CD14-positive monocyte (primary cell): Measurements from ENCODE around the gene FAM168A. TPM values are rescaled to one million over a fixed set of nuclear protein-coding genes. Genes with fewer than 3 reads are reported as not detected.

Experiments
- DNase-seq, 3 donors: peaks; one replicate each; pipeline ENCODE4 v3.0.0-alpha.2; 2011 to 2022
- H2AFZ ChIP-seq: 2 replicates; pipeline ENCODE4 v1.6.0; 2012; ENCODE audit warnings: mild to moderate bottlenecking, low read depth, low read length, inconsistent platforms; ENCODE audit not compliant: insufficient read depth, poor library complexity, severe bottlenecking
- H3K27ac ChIP-seq, 2 donors: 1 replicate in 1 of 2; 2 replicates in 1 of 2; pipeline ENCODE4 v1.5.1; 2012 to 2013; ENCODE audit warnings: low read length in 2 of 2, control low read depth in 1 of 2, inconsistent platforms in 1 of 2, low read depth in 1 of 2, mild to moderate bottlenecking in 1 of 2
- H3K27me3 ChIP-seq, 2 donors: one replicate each; pipeline versions ENCODE4 v1.6.0 to v1.6.1; 2011 to 2013; ENCODE audit warnings: low read length in 2 of 2; ENCODE audit not compliant: control insufficient read depth in 2 of 2, insufficient read depth in 2 of 2
- H3K36me3 ChIP-seq, 2 donors: replicated peaks in 1 of 2; 1 replicate in 1 of 2; 2 replicates in 1 of 2; pipeline versions ENCODE4 v1.5.1 to v1.6.1; 2012 to 2013; ENCODE audit warnings: low read length in 2 of 2, control low read depth in 1 of 2, inconsistent platforms in 1 of 2, mild to moderate bottlenecking in 1 of 2; ENCODE audit not compliant: insufficient read depth in 2 of 2, control insufficient read depth in 1 of 2
- H3K4me1 ChIP-seq, 2 donors: 1 replicate in 1 of 2; 2 replicates in 1 of 2; pipeline versions ENCODE4 v1.5.1 to v1.6.1; 2012 to 2013; ENCODE audit warnings: low read length in 2 of 2, control low read depth in 1 of 2, inconsistent platforms in 1 of 2, mild to moderate bottlenecking in 1 of 2, moderate library complexity in 1 of 2; ENCODE audit not compliant: insufficient read depth in 2 of 2, control insufficient read depth in 1 of 2
- H3K4me2 ChIP-seq: replicated peaks from 2 replicates; pipeline ENCODE3; 2012; ENCODE audit warnings: low read length, moderate library complexity, mild to moderate bottlenecking; ENCODE audit not compliant: poor library complexity, severe bottlenecking; ENCODE audit errors: extremely low read depth
- H3K4me3 ChIP-seq, 3 experiments: fragments of 200-600 bp in 1 of 3; sonication (generic) in 1 of 3; replicated peaks in 1 of 3; 1 replicate in 2 of 3; 2 replicates in 1 of 3; pipeline ENCODE4 v1.5.1; 2011 to 2013; ENCODE audit warnings: low read length in 3 of 3, mild to moderate bottlenecking in 3 of 3, control low read depth in 2 of 3, low read depth in 2 of 3, inconsistent platforms in 1 of 3, moderate library complexity in 1 of 3
- H3K79me2 ChIP-seq: 2 replicates; pipeline ENCODE4 v1.6.0; 2012; ENCODE audit warnings: mild to moderate bottlenecking, control low read depth, inconsistent platforms, low read length, moderate library complexity; ENCODE audit not compliant: insufficient read depth
- H3K9ac ChIP-seq: 2 replicates; pipeline ENCODE4 v1.6.0; 2017; ENCODE audit warnings: low read length, mild to moderate bottlenecking; ENCODE audit not compliant: insufficient read depth, poor library complexity, severe bottlenecking
- H3K9me3 ChIP-seq, 2 donors: replicated peaks in 1 of 2; 1 replicate in 1 of 2; 2 replicates in 1 of 2; pipeline versions ENCODE4 v1.5.1 to v1.6.1; 2012 to 2013; ENCODE audit warnings: low read length in 2 of 2, control low read depth in 1 of 2; ENCODE audit not compliant: control insufficient read depth in 1 of 2, insufficient read depth in 1 of 2
- H4K20me1 ChIP-seq: 2 replicates; pipeline ENCODE4 v1.6.0; 2012; ENCODE audit warnings: mild to moderate bottlenecking, low read length, control low read depth, moderate library complexity; ENCODE audit not compliant: insufficient read depth
- H3K27ac Mint-ChIP-seq, 7 donors: one replicate each; pipeline ENCODE4 v1.8.0; 2020; ENCODE audit warnings: mild to moderate bottlenecking in 7 of 7, mixed read lengths in 7 of 7, moderate library complexity in 6 of 7, inconsistent platforms in 2 of 7
- H3K27me3 Mint-ChIP-seq, 3 donors: one replicate each; pipeline ENCODE4 v1.8.0; 2021 to 2022; ENCODE audit warnings: low read depth in 3 of 3, mild to moderate bottlenecking in 3 of 3, mixed read lengths in 3 of 3, moderate library complexity in 3 of 3, inconsistent platforms in 1 of 3
- H3K36me3 Mint-ChIP-seq, 2 donors: one replicate each; pipeline ENCODE4 v1.8.0; 2020; ENCODE audit warnings: mixed read lengths in 2 of 2, inconsistent platforms in 1 of 2, mild to moderate bottlenecking in 1 of 2
- H3K4me1 Mint-ChIP-seq: one replicate; pipeline ENCODE4 v1.8.0; 2020; ENCODE audit warnings: mild to moderate bottlenecking, mixed read lengths
- H3K4me3 Mint-ChIP-seq, 2 donors: one replicate each; pipeline ENCODE4 v1.8.0; 2020; ENCODE audit warnings: mild to moderate bottlenecking in 2 of 2, mixed read lengths in 2 of 2, moderate library complexity in 1 of 2
- H3K9me3 Mint-ChIP-seq, 7 donors: one replicate each; pipeline ENCODE4 v1.8.0; 2020 to 2022; ENCODE audit warnings: mixed read lengths in 7 of 7, mild to moderate bottlenecking in 6 of 7, moderate library complexity in 6 of 7, inconsistent platforms in 2 of 7
- CTCF ChIP-seq: fragments of 200-600 bp; IDR thresholded peaks from one replicate; pipeline ENCODE4 v1.8.0; 2022; ENCODE audit warnings: antibody characterized with exemption, mild to moderate bottlenecking
- WGBS: methylation state at CpG from one replicate; pipeline ENCODE4 v1.1.5; 2013; ENCODE audit warnings: missing lambda C conversion rate; ENCODE audit not compliant: insufficient coverage; 5-methylcytosine and 5-hydroxymethylcytosine counted together
- intact Hi-C, 2 donors: fragments of 100-400 bp; cut with micrococcal nuclease; formaldehyde crosslinking; loops; one replicate each; pipeline versions ENCODE4 v1.15.0 to v1.15.1; 2023
- polyA plus RNA-seq, 3 donors: library from polyadenylated mRNA; depleted of rRNA in 1 of 3; unstranded in 2 of 3; stranded (reverse) in 1 of 3; fragments of 300-500 nt in 2 of 3; fragments of >200 nt in 1 of 3; fragmentation: Illumina TruSeq in 2 of 3; gene quantifications; 1 replicate in 2 of 3; 2 replicates in 1 of 3; pipeline ENCODE4 v1.2.3, GENCODE V29; 2012 to 2021

Gene FAM168A
- polyA plus RNA-seq, 3 donors = 1.4 to 13.3 (median 2.1) TPM

GRCh38 chr11:73637012-73637411 is 39.1 kb upstream of the FAM168A start:
- Histone ChIP-seq H4K20me1 (no peaks in the 10 kb centered on the region), H3K9me3 (peaks cover 0 to 4% of the 10 kb centered on the region in 2 donors), H3K27me3 (no peaks in the 10 kb centered on the region), H2AFZ (peak overlapping the region; percentile 17), H3K4me3 (no peak overlapping the region), H3K36me3 (no peaks in the 10 kb centered on the region), H3K4me1 (no peaks in the 10 kb centered on the region), H3K9ac (no peak overlapping the region), H3K4me2 (no peak overlapping the region), H3K27ac (no peak overlapping the region), H3K79me2 (no peaks in the 10 kb centered on the region)
- H3K36me3 Mint-ChIP-seq = no peaks in the 10 kb centered on the region
- WGBS = no CpG with 5 or more reads among the region's 1 CpG
- no peak overlapping the region for H3K4me3 Mint-ChIP-seq
- intact Hi-C loops = no loop called here
- no peak for TF ChIP-seq CTCF
- no peak for DNase-seq
- peaks cover 0 to 8% (median 3%) of the 10 kb centered on the region in 7 donors for H3K9me3 Mint-ChIP-seq
- H3K4me1 Mint-ChIP-seq = peaks cover 12% of the 10 kb centered on the region
- H3K27me3 Mint-ChIP-seq = peaks cover 1 to 6% (median 5%) of the 10 kb centered on the region in 3 donors
- H3K27ac Mint-ChIP-seq = no peak overlapping the region

DNA sequence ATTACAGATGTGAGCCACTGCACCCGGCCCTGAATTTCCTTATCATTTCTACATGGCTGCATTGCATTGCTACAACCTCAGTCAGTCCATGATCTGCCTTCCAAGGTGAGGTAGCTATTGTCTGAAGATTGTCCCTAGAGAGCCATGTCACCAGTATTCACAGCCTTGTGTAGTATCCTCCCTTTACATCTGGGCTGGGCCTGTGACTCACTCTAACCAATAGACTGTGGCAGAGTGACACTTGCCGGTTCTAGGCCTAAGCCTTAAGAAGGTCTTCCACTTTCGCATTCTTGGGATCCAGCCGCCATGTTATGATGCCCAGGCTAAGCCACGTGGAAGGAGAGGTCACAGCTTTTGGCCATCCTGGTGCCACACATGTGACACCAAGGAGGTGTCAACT is 38.3 kb upstream of the FAM168A start:
- 100% methylated on average over 4 of the region's 5 CpGs for WGBS
- Histone ChIP-seq H3K36me3 (no peaks in the 10 kb centered on the region), H3K4me3 (no peak overlapping the region), H2AFZ (no peak overlapping the region), H3K79me2 (no peaks in the 10 kb centered on the region), H3K27ac (no peak overlapping the region), H3K4me1 (no peaks in the 10 kb centered on the region), H3K9ac (no peak overlapping the region), H4K20me1 (no peaks in the 10 kb centered on the region), H3K4me2 (no peak overlapping the region), H3K27me3 (no peaks in the 10 kb centered on the region), H3K9me3 (peaks cover 0 to 4% of the 10 kb centered on the region in 2 donors)
- no peak for DNase-seq
- no peak for TF ChIP-seq CTCF
- Mint-ChIP-seq H3K4me1 (peaks cover 12% of the 10 kb centered on the region), H3K36me3 (no peaks in the 10 kb centered on the region), H3K4me3 (no peak overlapping the region), H3K9me3 (peaks cover 0 to 8% (median 4%) of the 10 kb centered on the region in 7 donors), H3K27ac (no peak overlapping the region), H3K27me3 (peaks cover 1 to 6% (median 5%) of the 10 kb centered on the region in 3 donors)
- intact Hi-C loops = no loop called here
